K562 (cell line): ENCODE measurements around the gene C20orf96. TPM values are rescaled to one million over a fixed set of nuclear protein-coding genes. Genes with fewer than 3 reads are reported as not detected.
A peak's percentile ranks its signal among the peaks of the same experiment; 100 is the strongest.

Source experiments
- ATAC-seq: fragments of 200-7000 bp; cut with Tn5 transposase; 3 replicates; pipeline ENCODE4 v1.9.1; 2020; ENCODE audit warnings: moderate library complexity
- BruUV-seq: library from RNA; stranded (reverse); fragments of 400-500 nt; replicated peaks from 2 replicates; lab custom pipeline; 2021; lab: Mats Ljungman, UMichigan
- CTCF ChIA-PET: fragments of 300-600 bp; formaldehyde crosslinking; extraction: SDS; loops from one replicate; lab custom pipeline; 2021; ENCODE audit warnings: low intra/inter-chr PET ratio; lab: Yijun Ruan, JAX
- POLR2A ChIA-PET: fragments of 300-600, 350-650 bp; sonication (Branson Sonifier 250); formaldehyde crosslinking; extraction: SDS; loops from one replicate; lab custom pipeline; 2021; ENCODE audit warnings: antibody characterized with exemption, inconsistent platforms; lab: Yijun Ruan, JAX
- DNase-seq, 4 experiments: peaks; one replicate each; pipeline versions ENCODE4 v3.0.0 to v3.0.0-alpha.2; 2011 to 2018; ENCODE audit warnings: low spot score in 3 of 4, mixed read lengths in 3 of 4; ENCODE audit errors: extremely low read depth in 1 of 4
- FAIRE-seq: peaks from 2 replicates; lab custom pipeline; 2011; peaks lifted over from hg19 to GRCh38; lab: Jason Lieb, UNC
- H2AFZ ChIP-seq: 2 replicates; pipeline ENCODE4 v1.6.0; 2011; ENCODE audit warnings: low read depth, low read length, control low read depth, inconsistent platforms
- H3K27ac ChIP-seq: fragments of 200-600 bp; 3 replicates; pipeline ENCODE4 v1.8.0; 2011; ENCODE audit warnings: low read depth, mild to moderate bottlenecking, control low read depth, inconsistent platforms, low read length, moderate library complexity, mixed read lengths; ENCODE audit errors: extremely low read depth
- H3K27me3 ChIP-seq, 2 experiments: fragments of 300-600 bp in 1 of 2; 2 replicates in 1 of 2; 3 replicates in 1 of 2; pipeline versions ENCODE4 v1.6.0 to v1.8.0; 2011; ENCODE audit warnings: inconsistent platforms in 2 of 2, low read length in 2 of 2, mild to moderate bottlenecking in 1 of 2, mixed read lengths in 1 of 2, moderate library complexity in 1 of 2; ENCODE audit not compliant: control insufficient read depth in 2 of 2, insufficient read depth in 2 of 2
- H3K36me3 ChIP-seq: fragments of 300-600 bp; 3 replicates; pipeline ENCODE4 v1.8.0; 2011; ENCODE audit warnings: mild to moderate bottlenecking, low read length, inconsistent platforms; ENCODE audit not compliant: control insufficient read depth, insufficient read depth
- H3K4me1 ChIP-seq, 2 experiments: fragments of 200-600 bp in 1 of 2; replicated peaks in 1 of 2; 2 replicates in 1 of 2; 3 replicates in 1 of 2; pipeline versions ENCODE4 v1.5.1 to v1.8.0; 2011; ENCODE audit warnings: inconsistent platforms in 2 of 2, low read length in 2 of 2, mild to moderate bottlenecking in 1 of 2, mixed read lengths in 1 of 2, moderate library complexity in 1 of 2; ENCODE audit not compliant: control insufficient read depth in 2 of 2, insufficient read depth in 2 of 2
- H3K4me2 ChIP-seq: 2 replicates; pipeline ENCODE4 v1.6.1; 2011; ENCODE audit warnings: low read length, control low read depth, inconsistent platforms, mixed read lengths; ENCODE audit not compliant: insufficient read depth
- H3K4me3 ChIP-seq: fragments of 200-600 bp; sonication (generic), shearing (Covaris generic); 2 replicates; pipeline ENCODE4 v1.5.1; 2016; ENCODE audit warnings: control low read depth, inconsistent platforms
- H3K79me2 ChIP-seq: fragments of 200-600 bp; 3 replicates; pipeline ENCODE4 v1.8.0; 2011; ENCODE audit warnings: low read length, inconsistent platforms; ENCODE audit not compliant: control insufficient read depth, insufficient read depth
- H3K9ac ChIP-seq, 2 experiments: 2 replicates each; pipeline versions ENCODE4 v1.6.0 to v1.6.1; 2011; ENCODE audit warnings: low read depth in 2 of 2, low read length in 2 of 2, control low read depth in 1 of 2, inconsistent platforms in 1 of 2, mild to moderate bottlenecking in 1 of 2, mixed read lengths in 1 of 2; ENCODE audit not compliant: insufficient read depth in 1 of 2
- H3K9me1 ChIP-seq: one replicate; pipeline ENCODE4 v1.6.0; 2011; ENCODE audit warnings: inconsistent platforms, mild to moderate bottlenecking, low read length, moderate library complexity; ENCODE audit not compliant: control insufficient read depth, insufficient read depth
- H3K9me3 ChIP-seq: replicated peaks from 2 replicates; pipeline ENCODE4 v1.5.1; 2011; ENCODE audit warnings: low read depth, low read length, inconsistent platforms; ENCODE audit not compliant: control insufficient read depth, insufficient read depth
- H4K20me1 ChIP-seq: replicated peaks from 2 replicates; pipeline ENCODE4 v1.6.1; 2011; ENCODE audit warnings: low read length, inconsistent platforms, mixed read lengths; ENCODE audit not compliant: control insufficient read depth, insufficient read depth
- DPF2 ChIP-seq: fragments of 450-650 bp; IDR thresholded peaks from 2 replicates; pipeline ENCODE4 v1.6.1; 2016
- ELF4 ChIP-seq: fragments of 450-650 bp; formaldehyde crosslinking; IDR thresholded peaks from 2 replicates; pipeline ENCODE4 v1.4.0; 2022; ENCODE audit warnings: missing genetic modification characterization
- NCOA4 ChIP-seq: fragments of 450-650 bp; IDR thresholded peaks from 2 replicates; pipeline ENCODE4 v1.6.1; 2018; ENCODE audit warnings: mild to moderate bottlenecking; ENCODE audit not compliant: partially characterized antibody
- RHOXF2B ChIP-seq: fragments of 250-450 bp; sonication (Bioruptor Pico); conservative IDR thresholded peaks from 2 replicates; pipeline ENCODE4 v1.5.1; 2021
- ZKSCAN1 ChIP-seq: fragments of 150-350 bp; IDR thresholded peaks from 2 replicates; pipeline ENCODE4 v1.6.1; 2016; ENCODE audit warnings: low read depth, low read length
- WGBS: fragments of 100-300 bp; shearing (Covaris generic); methylation state at CpG from one replicate; pipeline ENCODE4 v1.1.6; 2016; ENCODE audit warnings: low coverage, mixed read lengths; ENCODE audit not compliant: insufficient coverage; ENCODE audit errors: missing lambda C conversion rate; 5-methylcytosine and 5-hydroxymethylcytosine counted together
- in situ Hi-C: fragments of 300-500 bp; cut with MboI; formaldehyde crosslinking; loops from 4 replicates; pipeline ENCODE4 v1.15.0; 2018; ENCODE audit warnings: inconsistent platforms, mixed read lengths
- intact Hi-C: fragments of 100-400 bp; cut with micrococcal nuclease; formaldehyde crosslinking; loops from 2 replicates; pipeline ENCODE4 v1.14.2; 2022
- polyA plus RNA-seq, 8 experiments: library from polyadenylated mRNA; depleted of rRNA in 4 of 8; stranded (reverse) in 5 of 8; unstranded in 3 of 8; fragments of >200 nt; fragmentation: Nextera tagmentation in 2 of 8; fragmentation: Illumina TruSeq in 1 of 8; extraction: Ambion mirVana in 2 of 8; extraction: Trizol in 1 of 8; gene quantifications; 2 replicates each; pipeline versions ENCODE4 v1.2.1 to v1.2.3, GENCODE V29; 2011 to 2014; ENCODE audit warnings: inconsistent platforms in 1 of 8, missing spikeins in 1 of 8
- total RNA-seq, 7 experiments: library from RNA; depleted of rRNA in 6 of 7; stranded (reverse); fragments of >200 nt in 6 of 7; fragmentation: Illumina TruSeq in 2 of 7; extraction: Trizol in 2 of 7; gene quantifications; 2 replicates each; pipeline versions ENCODE4 v1.2.1 to v1.2.3, GENCODE V29; 2011 to 2021; ENCODE audit warnings: low replicate concordance in 1 of 7
- TF ChIP-seq, protein P1 (sequence below): fragments of 250-450 bp; sonication (Bioruptor Pico); IDR thresholded peaks from 2 replicates; pipeline ENCODE4 v1.4.0; 2020; ENCODE audit warnings: mild to moderate bottlenecking, moderate library complexity
- TF ChIP-seq, protein P2 (sequence below): fragments of 450-650 bp; formaldehyde crosslinking; conservative IDR thresholded peaks from 2 replicates; pipeline ENCODE4 v1.4.0; 2022; ENCODE audit warnings: mild to moderate bottlenecking, missing genetic modification characterization

Gene C20orf96
- total and polyA plus RNA-seq, 9 of the 15 experiments (the other 6 are each of a cell fraction or from before 2014, with no cell fraction given), result 1.7 to 11.7 (median 4.2) TPM

DNA sequence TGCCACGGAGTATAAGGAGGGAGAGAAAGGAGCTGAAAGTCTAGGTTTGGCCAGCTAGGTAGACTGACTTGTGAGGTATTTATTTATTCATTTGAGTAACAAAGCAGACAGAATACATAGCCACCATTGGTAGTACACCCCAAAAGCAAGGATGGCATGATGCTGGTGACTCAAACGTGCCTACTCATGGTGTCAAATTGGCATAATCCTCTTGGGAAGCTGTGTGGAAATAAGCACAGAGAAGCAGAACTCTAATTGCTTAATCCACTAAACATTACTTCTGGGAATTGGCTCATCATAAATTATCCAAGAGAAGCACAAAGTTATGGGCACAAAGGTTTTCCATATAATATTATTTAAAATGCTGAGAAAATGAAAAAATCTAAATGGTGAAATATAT, 30.6 kb downstream of the C20orf96 start:
- in situ Hi-C loops, result no loop called here
- whole genome bisulfite sequencing, result 52% methylated on average over 2 of the region's 2 CpGs
- no peak for FAIRE-seq

More for the DNA sequence above, 30.6 kb downstream of the C20orf96 start:
- BruUV-seq, result no TSS peak
- H3K9me1 ChIP-seq, result no peaks in the 10 kb centered on the region
- intact Hi-C loops, result loop anchor here (2.0 kb wide), 1 partner anchor 69 kb away; no protein-coding TSS in a partner anchor
- CTCF ChIA-PET, result interaction anchor here (0.6 kb wide), 1 partner anchor 71 kb away, joined by 3 read pairs; no protein-coding TSS in a partner anchor
- POLR2A ChIA-PET, result no interaction called here
- peak overlapping the region; percentile 90 for H2AFZ ChIP-seq
- no peaks in the 10 kb centered on the region for H3K27me3 ChIP-seq
- H4K20me1 ChIP-seq, result no peaks in the 10 kb centered on the region
- no peak overlapping the region for H3K9ac ChIP-seq
- no peak overlapping the region for H3K27ac ChIP-seq
- no peak for TF ChIP-seq NCOA4
- no peak for TF ChIP-seq DPF2
- TF ChIP-seq ZKSCAN1, result no peak
- TF ChIP-seq ELF4 (CRISPR knock-in tag), result no peak
- TF ChIP-seq, protein P1, sequence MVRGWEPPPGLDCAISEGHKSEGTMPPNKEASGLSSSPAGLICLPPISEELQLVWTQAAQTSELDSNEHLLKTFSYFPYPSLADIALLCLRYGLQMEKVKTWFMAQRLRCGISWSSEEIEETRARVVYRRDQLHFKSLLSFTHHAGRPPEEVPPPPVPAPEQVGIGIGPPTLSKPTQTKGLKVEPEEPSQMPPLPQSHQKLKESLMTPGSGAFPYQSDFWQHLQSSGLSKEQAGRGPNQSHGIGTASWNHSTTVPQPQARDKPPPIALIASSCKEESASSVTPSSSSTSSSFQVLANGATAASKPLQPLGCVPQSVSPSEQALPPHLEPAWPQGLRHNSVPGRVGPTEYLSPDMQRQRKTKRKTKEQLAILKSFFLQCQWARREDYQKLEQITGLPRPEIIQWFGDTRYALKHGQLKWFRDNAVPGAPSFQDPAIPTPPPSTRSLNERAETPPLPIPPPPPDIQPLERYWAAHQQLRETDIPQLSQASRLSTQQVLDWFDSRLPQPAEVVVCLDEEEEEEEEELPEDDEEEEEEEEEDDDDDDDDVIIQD (CRISPR knock-in tag), result no peak
- TF ChIP-seq, protein P2, sequence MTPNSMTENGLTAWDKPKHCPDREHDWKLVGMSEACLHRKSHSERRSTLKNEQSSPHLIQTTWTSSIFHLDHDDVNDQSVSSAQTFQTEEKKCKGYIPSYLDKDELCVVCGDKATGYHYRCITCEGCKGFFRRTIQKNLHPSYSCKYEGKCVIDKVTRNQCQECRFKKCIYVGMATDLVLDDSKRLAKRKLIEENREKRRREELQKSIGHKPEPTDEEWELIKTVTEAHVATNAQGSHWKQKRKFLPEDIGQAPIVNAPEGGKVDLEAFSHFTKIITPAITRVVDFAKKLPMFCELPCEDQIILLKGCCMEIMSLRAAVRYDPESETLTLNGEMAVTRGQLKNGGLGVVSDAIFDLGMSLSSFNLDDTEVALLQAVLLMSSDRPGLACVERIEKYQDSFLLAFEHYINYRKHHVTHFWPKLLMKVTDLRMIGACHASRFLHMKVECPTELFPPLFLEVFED, result no peak
- TF ChIP-seq RHOXF2B (CRISPR knock-in tag), result no peak
- ATAC-seq (no peak), DNase-seq (no peak)
- no peaks in the 10 kb centered on the region for H3K79me2 ChIP-seq
- no peak overlapping the region for H3K4me3 ChIP-seq
- H3K36me3 ChIP-seq, result no peaks in the 10 kb centered on the region
- no peak overlapping the region for H3K4me2 ChIP-seq
- H3K9me3 ChIP-seq, result no peaks in the 10 kb centered on the region
- peaks cover 12 to 21% of the 10 kb centered on the region in 2 experiments for H3K4me1 ChIP-seq
